Measurements from ENCODE around the gene SLC26A1.

The SLC26A1 gene

GRCh38 chr4:973431-974397, 19.5 kb downstream of the SLC26A1 start, which contains the start of gene DGKQ:
Gene DGKQ, minus strand, starts transcription at chr4:973569. Its CDS starts 87 bp downstream, at chr4:973482.
- H3K9me3 ChIP-seq (ENCODE audit: insufficient read depth, low read length), result peaks cover 15% of the 10 kb centered on the region; the same call in 1 of the 2 replicates
- H3K4me1 ChIP-seq (ENCODE audit: insufficient read depth, insufficient read length), result peaks cover 20% of the 10 kb centered on the region
- DNase-seq (ENCODE audit: low read depth, low spot score), result peak; percentile 36
- no peaks in the 10 kb centered on the region for H3K36me3 ChIP-seq (ENCODE audit: insufficient read depth, insufficient read length, low read length)
- peaks cover 38% of the 10 kb centered on the region for H3K27me3 ChIP-seq (ENCODE audit: insufficient read depth, insufficient read length)
- H3K9ac ChIP-seq (ENCODE audit: insufficient read length, low read depth), result peak within 1 kb of the TSS; percentile 81
- TF ChIP-seq ZNF274 (IDR thresholded peaks at IDR 0.05; ENCODE audit: low read depth, low read length) (no peak), SUZ12 (IDR thresholded peaks at IDR 0.05; ENCODE audit: extremely low read depth, insufficient read depth, insufficient read length) (no peak)
- peak within 1 kb of the TSS; percentile 71 for H3K4me3 ChIP-seq (ENCODE audit: insufficient read length, low read depth)

- Histone ChIP-seq H3K9me3 (ENCODE audit: insufficient read depth, low read length) (peaks cover 15% of the 10 kb centered on the region; the same call in 1 of the 2 replicates), H3K36me3 (ENCODE audit: insufficient read depth, insufficient read length, low read length) (no peaks in the 10 kb centered on the region), H3K27me3 (ENCODE audit: insufficient read depth, insufficient read length) (peaks cover 38% of the 10 kb centered on the region), H3K4me3 (ENCODE audit: insufficient read length, low read depth) (peak overlapping the region; percentile 71), H3K9ac (ENCODE audit: insufficient read length, low read depth) (peak overlapping the region; percentile 81), H3K4me1 (ENCODE audit: insufficient read depth, insufficient read length) (peaks cover 26% of the 10 kb centered on the region)
- DNase-seq (ENCODE audit: low read depth, low spot score), result no peak
- TF ChIP-seq YY1 (IDR thresholded peaks at IDR 0.05; ENCODE audit: insufficient read depth, insufficient read length), result no peak
- no peak for TF ChIP-seq ZNF274 (IDR thresholded peaks at IDR 0.05; ENCODE audit: low read depth, low read length)
- TF ChIP-seq SUZ12 (IDR thresholded peaks at IDR 0.05; ENCODE audit: extremely low read depth, insufficient read depth, insufficient read length), result no peak
These were observed 20.4 kb downstream of the SLC26A1 start for GRCh38 chr4:972651-973424.

- DNase-seq (ENCODE audit: low read depth, low spot score), result no peak
- Histone ChIP-seq H3K9me3 (ENCODE audit: insufficient read depth, low read length) (peaks cover 15% of the 10 kb centered on the region; the same call in 1 of the 2 replicates), H3K4me1 (ENCODE audit: insufficient read depth, insufficient read length) (peaks cover 26% of the 10 kb centered on the region), H3K9ac (ENCODE audit: insufficient read length, low read depth) (peak overlapping the region; percentile 81), H3K36me3 (ENCODE audit: insufficient read depth, insufficient read length, low read length) (peaks cover 2% of the 10 kb centered on the region), H3K4me3 (ENCODE audit: insufficient read length, low read depth) (peak overlapping the region; percentile 71), H3K27me3 (ENCODE audit: insufficient read depth, insufficient read length) (peaks cover 38% of the 10 kb centered on the region)
- TF ChIP-seq YY1 (IDR thresholded peaks at IDR 0.05; ENCODE audit: insufficient read depth, insufficient read length) (no peak), SUZ12 (IDR thresholded peaks at IDR 0.05; ENCODE audit: extremely low read depth, insufficient read depth, insufficient read length) (no peak), ZNF274 (IDR thresholded peaks at IDR 0.05; ENCODE audit: low read depth, low read length) (no peak)
These were observed 21.3 kb downstream of the SLC26A1 start for GRCh38 chr4:971666-972500.

GRCh38 chr4:970854-971520, 22.2 kb downstream of the SLC26A1 start:
- Histone ChIP-seq H3K4me3 (ENCODE audit: insufficient read length, low read depth) (no peak overlapping the region), H3K9me3 (ENCODE audit: insufficient read depth, low read length) (peaks cover 15% of the 10 kb centered on the region; the same call in 1 of the 2 replicates), H3K9ac (ENCODE audit: insufficient read length, low read depth) (peak overlapping the region; percentile 50), H3K4me1 (ENCODE audit: insufficient read depth, insufficient read length) (peaks cover 26% of the 10 kb centered on the region), H3K36me3 (ENCODE audit: insufficient read depth, insufficient read length, low read length) (peaks cover 11% of the 10 kb centered on the region), H3K27me3 (ENCODE audit: insufficient read depth, insufficient read length) (peaks cover 38% of the 10 kb centered on the region)
- DNase-seq (ENCODE audit: low read depth, low spot score), result no peak
- TF ChIP-seq ZNF274 (IDR thresholded peaks at IDR 0.05; ENCODE audit: low read depth, low read length) (no peak), SUZ12 (IDR thresholded peaks at IDR 0.05; ENCODE audit: extremely low read depth, insufficient read depth, insufficient read length) (no peak), YY1 (IDR thresholded peaks at IDR 0.05; ENCODE audit: insufficient read depth, insufficient read length) (no peak)

GRCh38 chr4:970046-970745, 23.0 kb downstream of the SLC26A1 start:
- no peak for DNase-seq (ENCODE audit: low read depth, low spot score)
- Histone ChIP-seq H3K9ac (ENCODE audit: insufficient read length, low read depth) (peak overlapping the region; percentile 50), H3K36me3 (ENCODE audit: insufficient read depth, insufficient read length, low read length) (peaks cover 18% of the 10 kb centered on the region), H3K27me3 (ENCODE audit: insufficient read depth, insufficient read length) (peaks cover 38% of the 10 kb centered on the region), H3K4me3 (ENCODE audit: insufficient read length, low read depth) (no peak overlapping the region), H3K9me3 (ENCODE audit: insufficient read depth, low read length) (peaks cover 12% of the 10 kb centered on the region; the same call in 1 of the 2 replicates), H3K4me1 (ENCODE audit: insufficient read depth, insufficient read length) (peaks cover 28% of the 10 kb centered on the region)
- TF ChIP-seq YY1 (IDR thresholded peaks at IDR 0.05; ENCODE audit: insufficient read depth, insufficient read length) (no peak), SUZ12 (IDR thresholded peaks at IDR 0.05; ENCODE audit: extremely low read depth, insufficient read depth, insufficient read length) (no peak)

Data from NT2/D1 (cell line).